Vagina (tissue), 2 donors: ENCODE results near the gene RPS6KB2.

Experiments
- CTCF ChIP-seq, 3 experiments: fragments of 450-650 bp in 2 of 3; fragments of 200-600 bp in 1 of 3; sonication (generic) in 1 of 3; IDR thresholded peaks; one replicate each; pipeline ENCODE4 v1.5.1; 2017 to 2019; ENCODE audit warnings: antibody characterized with exemption in 3 of 3, mild to moderate bottlenecking in 2 of 3, moderate library complexity in 2 of 3
- POLR2A ChIP-seq, 2 donors: fragments of 450-650 bp; IDR thresholded peaks; one replicate each; pipeline ENCODE4 v1.6.1; 2017; ENCODE audit warnings: antibody characterized with exemption in 2 of 2, mild to moderate bottlenecking in 2 of 2, moderate library complexity in 2 of 2

GRCh38 chr11:67440229-67441097, 12.2 kb downstream of the RPS6KB2 start:
- no peak for TF ChIP-seq CTCF (IDR thresholded peaks at IDR 0.05)
- no peak for TF ChIP-seq POLR2A (IDR thresholded peaks at IDR 0.05)
